ENCODE data around the gene LKAAEAR1.

DNA sequence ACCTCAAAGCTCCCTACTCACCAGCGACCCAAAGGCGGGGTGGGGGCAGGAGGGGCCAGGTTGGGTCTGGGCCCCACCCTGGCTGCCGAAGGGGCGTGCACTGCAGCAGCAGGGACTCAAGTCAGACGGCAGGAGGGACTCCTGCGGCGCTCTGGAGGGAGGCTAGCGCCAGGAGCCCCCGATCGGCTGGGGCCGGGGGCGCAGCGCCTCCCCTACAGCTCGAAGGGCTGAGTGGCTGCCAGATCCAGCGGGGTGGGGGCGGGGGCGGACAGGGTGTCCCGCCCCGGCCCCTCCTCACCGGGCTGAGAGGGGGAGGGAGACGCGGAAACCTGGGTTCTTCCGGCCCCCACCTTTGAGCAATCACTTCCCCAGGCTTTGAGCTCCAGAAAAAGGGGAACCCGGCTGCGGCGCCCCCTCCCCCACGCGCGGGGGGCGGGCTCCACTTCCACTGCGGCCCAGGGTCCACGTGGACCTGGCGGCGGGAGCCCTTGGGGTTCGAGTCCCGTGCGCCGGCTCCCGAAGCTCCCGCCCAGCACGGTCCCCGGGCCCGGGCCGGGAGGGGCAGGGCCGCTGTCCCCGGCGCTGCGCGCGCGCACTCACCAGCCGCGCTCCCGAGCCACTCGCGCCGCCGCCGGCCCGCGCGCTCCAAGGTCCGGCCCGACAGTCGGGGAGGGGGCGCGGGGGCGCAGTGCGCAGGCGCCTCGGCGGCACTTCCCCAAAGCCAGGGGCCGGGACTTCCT lies 4.8 kb downstream of the LKAAEAR1 start, which contains the start of gene RGS19:
- TF ChIP-seq POLR2A (IDR thresholded peaks at IDR 0.05; ENCODE audit: low read depth, low read length) (no peak), TAF1 (IDR thresholded peaks at IDR 0.05; ENCODE audit: low read depth, low read length) (no peak), POLR2AphosphoS5 (IDR thresholded peaks at IDR 0.05; ENCODE audit: low read depth, low read length) (no peak), SPI1 (IDR thresholded peaks at IDR 0.05; ENCODE audit: low read depth, low read length) (peak; percentile 80), POU2F2 (IDR thresholded peaks at IDR 0.05; ENCODE audit: low read depth, low read length) (no peak), PAX5 (IDR thresholded peaks at IDR 0.05; ENCODE audit: insufficient read depth, low read length, severe bottlenecking) (no peak)
